Glutamatergic neuron (in vitro differentiated cells): ENCODE data around the gene PEX7. TPM values are rescaled to one million over a fixed set of nuclear protein-coding genes. Genes with fewer than 3 reads are reported as not detected.
A peak's percentile ranks its signal among the peaks of the same experiment; 100 is the strongest.

Experiments
- DNase-seq: peaks from one replicate; pipeline ENCODE4 v3.0.0; 2022
- H3K27ac Mint-ChIP-seq: one replicate; pipeline ENCODE4 v1.8.0; 2020; ENCODE audit warnings: mild to moderate bottlenecking, mixed read lengths, inconsistent platforms; ENCODE audit not compliant: unreplicated experiment
- H3K27me3 Mint-ChIP-seq: one replicate; pipeline ENCODE4 v1.8.0; 2020; ENCODE audit warnings: mild to moderate bottlenecking, moderate library complexity, mixed read lengths, inconsistent platforms; ENCODE audit not compliant: unreplicated experiment
- H3K36me3 Mint-ChIP-seq: one replicate; pipeline ENCODE4 v1.8.0; 2020; ENCODE audit warnings: mild to moderate bottlenecking, mixed read lengths, inconsistent platforms; ENCODE audit not compliant: unreplicated experiment
- H3K4me1 Mint-ChIP-seq: one replicate; pipeline ENCODE4 v1.8.0; 2020; ENCODE audit warnings: mild to moderate bottlenecking, low read depth, mixed read lengths, inconsistent platforms; ENCODE audit not compliant: unreplicated experiment
- H3K4me3 Mint-ChIP-seq: one replicate; pipeline ENCODE4 v1.8.0; 2020; ENCODE audit warnings: mild to moderate bottlenecking, mixed read lengths, inconsistent platforms; ENCODE audit not compliant: unreplicated experiment
- H3K9me3 Mint-ChIP-seq: one replicate; pipeline ENCODE4 v1.8.0; 2020; ENCODE audit warnings: mild to moderate bottlenecking, moderate library complexity, mixed read lengths, inconsistent platforms; ENCODE audit not compliant: unreplicated experiment
- CTCF ChIP-seq: fragments of 200-600 bp; sonication (generic); IDR thresholded peaks from one replicate; pipeline ENCODE4 v1.5.0; 2021; ENCODE audit not compliant: partially characterized antibody, unreplicated experiment
- total RNA-seq: library from RNA; stranded (reverse); fragmentation: NEBNext Ultra II Directional; extraction: Animal tissue kit (Norgen Biotek cat#: 25700); gene quantifications from one replicate; pipeline ENCODE4 v1.2.1, GENCODE V29; 2021; ENCODE audit not compliant: unreplicated experiment

PEX7 gene
- total RNA-seq, 1 donor from 2014 or later = 4.1 TPM

GRCh38 chr6:136918706-136919105 is 96.3 kb downstream of the PEX7 start:
- peaks cover 1% of the 10 kb centered on the region for H3K9me3 Mint-ChIP-seq
- H3K27ac Mint-ChIP-seq = no peak overlapping the region
- TF ChIP-seq CTCF = no peak
- peaks cover 9% of the 10 kb centered on the region for H3K27me3 Mint-ChIP-seq
- peaks cover 2% of the 10 kb centered on the region for H3K4me1 Mint-ChIP-seq
- no peak overlapping the region for H3K4me3 Mint-ChIP-seq
- DNase-seq = no peak
- H3K36me3 Mint-ChIP-seq = no peaks in the 10 kb centered on the region

GRCh38 chr6:136920216-136920615 is 97.8 kb downstream of the PEX7 start:
- H3K27me3 Mint-ChIP-seq = peaks cover 15% of the 10 kb centered on the region
- no peak overlapping the region for H3K27ac Mint-ChIP-seq
- TF ChIP-seq CTCF = no peak
- peaks cover 1% of the 10 kb centered on the region for H3K9me3 Mint-ChIP-seq
- peaks cover 2% of the 10 kb centered on the region for H3K4me1 Mint-ChIP-seq
- no peaks in the 10 kb centered on the region for H3K36me3 Mint-ChIP-seq
- no peak for DNase-seq
- H3K4me3 Mint-ChIP-seq = no peak overlapping the region

- peaks cover 15% of the 10 kb centered on the region for H3K27me3 Mint-ChIP-seq
- peak; percentile 26 for DNase-seq
- H3K36me3 Mint-ChIP-seq = no peaks in the 10 kb centered on the region
- no peak for TF ChIP-seq CTCF
- peak overlapping the region; percentile 84 for H3K4me3 Mint-ChIP-seq
- H3K27ac Mint-ChIP-seq = no peak overlapping the region
- H3K9me3 Mint-ChIP-seq = peaks cover 1% of the 10 kb centered on the region
- H3K4me1 Mint-ChIP-seq = peaks cover 2% of the 10 kb centered on the region
Measured at GRCh38 chr6:136920671-136921380, 98.4 kb downstream of the PEX7 start.

GRCh38 chr6:136921381-136921935 is 99.1 kb downstream of the PEX7 start:
- Mint-ChIP-seq H3K27me3 (peaks cover 15% of the 10 kb centered on the region), H3K4me1 (peaks cover 2% of the 10 kb centered on the region), H3K27ac (no peak overlapping the region), H3K4me3 (peak overlapping the region; percentile 84), H3K9me3 (no peaks in the 10 kb centered on the region), H3K36me3 (no peaks in the 10 kb centered on the region)
- no peak for TF ChIP-seq CTCF
- peak; percentile 36 for DNase-seq
